HG03060 (cell line): ENCODE data around the gene GBE1.

Source experiments
- ATAC-seq: cut with Tn5 transposase; IDR thresholded peaks from one replicate; pipeline ENCODE4 v1.9.1; 2021; ENCODE audit warnings: low read depth, moderate number of reproducible peaks; ENCODE audit not compliant: unreplicated experiment

The GBE1 gene

GRCh38 chr3:81442758-81443456 is 318.5 kb downstream of the GBE1 start:
- no peak for ATAC-seq

- ATAC-seq: no peak
Measured at GRCh38 chr3:81440661-81441060, 320.8 kb downstream of the GBE1 start.
